Mucosa of gallbladder (tissue), 1 donor: Measurements from ENCODE around the gene NUMA1. TPM values are rescaled to one million over a fixed set of nuclear protein-coding genes. Genes with fewer than 3 reads are reported as not detected.

Source experiments
- DNase-seq: peaks from one replicate; pipeline ENCODE4 v3.0.0-alpha.2; 2020; ENCODE audit warnings: low spot score
- total RNA-seq: library from RNA; stranded (reverse); gene quantifications from one replicate; pipeline ENCODE4 v1.2.1, GENCODE V29; 2021
- donor health status: DM: no; HTN: no; CAD: no.

The NUMA1 gene
- total RNA-seq, 1 donor from 2014 or later = 261 TPM

DNA sequence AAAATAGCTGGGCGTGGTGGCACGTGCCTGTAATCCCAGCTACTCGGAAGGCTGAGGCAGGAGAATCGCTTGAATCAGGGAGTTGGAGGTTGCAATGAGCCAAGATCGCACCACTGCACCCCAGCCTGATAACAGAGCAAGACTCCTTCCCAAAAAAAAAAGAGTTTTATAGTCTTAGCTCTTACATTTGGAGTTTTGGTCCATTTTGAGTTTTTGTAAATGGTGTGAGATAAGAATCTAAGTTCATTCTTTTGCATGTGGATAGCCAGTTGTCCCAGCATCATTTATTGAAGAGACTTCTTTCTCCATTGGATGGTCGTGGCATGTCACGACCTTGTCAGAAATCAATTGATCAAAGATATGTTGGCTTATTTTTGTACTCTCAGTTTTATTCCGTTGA is 116.9 kb downstream of the NUMA1 start:
- no peak for DNase-seq

DNA sequence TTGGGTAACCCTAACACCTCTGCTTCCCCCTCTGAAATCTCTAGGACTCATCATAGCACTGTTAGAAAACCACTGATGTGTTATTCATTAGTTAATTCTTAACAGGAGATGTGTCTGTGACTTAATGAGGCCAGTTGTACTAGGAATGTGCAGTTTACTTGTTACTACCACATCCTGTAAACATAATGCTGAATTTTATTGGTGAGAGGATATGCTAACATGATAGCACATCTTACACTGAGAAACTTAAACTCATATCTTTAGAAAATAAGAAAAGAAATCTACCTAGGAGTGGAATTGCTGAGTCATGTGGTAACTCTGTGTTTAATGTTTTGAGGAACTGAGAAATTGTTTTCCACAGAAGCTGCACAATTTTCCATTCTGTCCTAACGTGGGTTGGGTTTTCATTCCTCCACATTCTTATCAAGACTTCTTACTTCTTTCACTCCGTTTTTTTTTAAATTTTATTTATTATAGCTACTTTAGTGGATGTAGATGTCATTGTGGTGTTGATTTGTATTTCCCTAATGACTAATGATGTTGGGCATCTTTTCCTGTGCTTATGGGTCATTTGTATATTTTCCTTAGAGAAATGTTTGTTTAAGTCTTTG is 117.8 kb downstream of the NUMA1 start:
- no peak for DNase-seq

DNA sequence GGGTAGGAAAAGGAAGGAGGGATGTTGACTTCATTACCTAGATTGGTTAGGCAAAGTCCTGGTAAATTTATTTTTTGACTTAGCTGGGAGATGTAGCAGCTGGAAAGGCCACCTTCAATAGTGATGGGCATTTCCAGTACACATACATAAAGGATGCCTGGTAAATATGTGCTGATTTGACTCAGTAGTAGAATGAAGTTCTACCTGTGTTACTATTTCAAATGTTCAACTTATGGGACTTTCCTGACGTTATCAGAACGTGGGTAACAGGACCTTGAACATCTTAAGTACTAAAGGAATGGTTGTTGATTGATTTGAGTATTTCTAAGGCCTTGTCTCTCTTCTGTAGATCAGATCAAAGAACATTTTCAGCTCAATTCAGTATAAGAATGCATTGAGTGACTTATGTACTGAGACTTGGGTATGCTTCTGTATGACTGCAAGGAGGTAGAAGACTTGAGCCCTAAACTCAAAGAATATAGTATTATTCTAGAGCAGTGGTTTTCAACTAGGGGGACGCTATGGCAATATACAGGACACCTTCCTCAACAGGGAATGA is 124.4 kb downstream of the NUMA1 start:
- DNase-seq = no peak

Other genes with a start within 250 kb of the NUMA1 start
- not detected for gene DEFB108B, start 247.3 kb downstream of the NUMA1 start, total RNA-seq
- not detected for gene DEFB131B, start 202.1 kb downstream of the NUMA1 start, total RNA-seq
- 11.6 TPM for gene XNDC1N, start 151.9 kb downstream of the NUMA1 start, total RNA-seq
- 38.7 TPM for gene RNF121, start 151.5 kb downstream of the NUMA1 start, total RNA-seq
- 10.6 TPM for gene IL18BP, start 81.6 kb downstream of the NUMA1 start, total RNA-seq
- 12.9 TPM for gene LRRC51, start 308 bp upstream of the NUMA1 start, total RNA-seq
- gene LAMTOR1, start 22.8 kb upstream of the NUMA1 start, total RNA-seq = 81.7 TPM
- gene TOMT, start 25.4 kb upstream of the NUMA1 start, total RNA-seq = not detected
- gene ANAPC15, start 32.2 kb upstream of the NUMA1 start, total RNA-seq = 33.3 TPM
- 0.26 TPM for gene FOLR3, start 55.2 kb upstream of the NUMA1 start, total RNA-seq
- gene FOLR1, start 111.6 kb upstream of the NUMA1 start, total RNA-seq = 7.0 TPM
- gene FOLR2, start 136.3 kb upstream of the NUMA1 start, total RNA-seq = 18.9 TPM
- 225 TPM for gene INPPL1, start 144.2 kb upstream of the NUMA1 start, total RNA-seq
- gene PHOX2A, start 163.6 kb upstream of the NUMA1 start, total RNA-seq = 0.14 TPM